ENCODE data around the gene GAB1. TPM values are rescaled to one million over a fixed set of nuclear protein-coding genes. Genes with fewer than 3 reads are reported as not detected.

Gene GAB1
- total and polyA plus RNA-seq, 4 donors = 2.4 to 31.3 (median 6.9) TPM

- Histone ChIP-seq H3K4me1 (ENCODE audit: control insufficient read depth in 4 of 4, insufficient read depth in 4 of 4, low read length in 3 of 4) (peaks cover 2 to 18% (median 9%) of the 10 kb centered on the region in 4 donors), H3K27ac (ENCODE audit: low read depth in 1 of 2, low read length in 2 of 2) (no peak overlapping the region)
- 87% methylated on average over 7 of the region's 7 CpGs for WGBS
These were observed 7.4 kb downstream of the GAB1 start for GRCh38 chr4:143344041-143344440.

DNA sequence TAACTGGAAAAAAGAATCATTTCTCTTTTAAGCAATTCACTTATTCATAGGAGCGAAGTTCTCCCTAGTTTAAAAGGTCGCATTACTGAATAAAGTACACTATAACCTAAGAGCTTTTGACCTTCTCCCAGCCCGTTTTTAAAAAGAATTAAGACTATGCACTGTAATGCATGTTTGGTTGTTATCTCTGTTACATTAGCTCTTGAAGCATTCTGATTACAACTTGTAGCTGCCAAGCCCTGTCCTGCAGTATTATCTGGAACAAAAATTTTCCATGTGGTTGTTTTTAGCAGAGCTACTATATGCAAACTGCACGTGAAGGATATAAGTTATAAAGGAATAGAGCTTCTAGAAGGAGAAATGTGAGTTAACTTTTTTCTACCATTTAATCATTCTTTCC, 8.1 kb downstream of the GAB1 start:
- no peak overlapping the region for H3K27ac ChIP-seq (ENCODE audit: low read depth in 1 of 2, low read length in 2 of 2)
- H3K4me3 ChIP-seq (ENCODE audit: low read depth in 1 of 3, low read length in 3 of 3) = no peak overlapping the region
- H3K9ac ChIP-seq (ENCODE audit: low read depth in 1 of 2, low read length in 2 of 2) = no peak overlapping the region
- H3K4me1 ChIP-seq (ENCODE audit: control insufficient read depth in 4 of 4, insufficient read depth in 4 of 4, low read length in 3 of 4) = peaks cover 2 to 11% (median 4%) of the 10 kb centered on the region in 4 donors
- TF ChIP-seq TAF1 (conservative IDR thresholded peaks at IDR 0.05) (no peak), RXRA (IDR thresholded peaks at IDR 0.05) (peak in 1 of 2 donors; percentile 21), RAD21 (IDR thresholded peaks at IDR 0.05) (peak in 1 of 2 donors; percentile 5), NR2F2 (IDR thresholded peaks at IDR 0.05) (peak; percentile 75), HNF4A (conservative IDR thresholded peaks at IDR 0.05) (no peak)
- H3K9me3 ChIP-seq (ENCODE audit: control insufficient read depth in 4 of 4, low read length in 3 of 4) = no peaks in the 10 kb centered on the region
- 69% methylated on average over 4 of the region's 4 CpGs for WGBS
- no peak for DNase-seq (ENCODE audit: low spot score)
- H3K27me3 ChIP-seq (ENCODE audit: control insufficient read depth in 4 of 4, insufficient read depth in 4 of 4, low read length in 3 of 4) = no peaks in the 10 kb centered on the region
- no peaks in the 10 kb centered on the region for H3K36me3 ChIP-seq (ENCODE audit: control insufficient read depth in 4 of 4, insufficient read depth in 3 of 4, low read depth in 1 of 4, low read length in 3 of 4)

More at GRCh38 chr4:143344041-143344440, 7.4 kb downstream of the GAB1 start:
- no peaks in the 10 kb centered on the region for H3K36me3 ChIP-seq (ENCODE audit: control insufficient read depth in 4 of 4, insufficient read depth in 3 of 4, low read depth in 1 of 4, low read length in 3 of 4)
- H3K9me3 ChIP-seq (ENCODE audit: control insufficient read depth in 4 of 4, low read length in 3 of 4) = no peaks in the 10 kb centered on the region
- no peak overlapping the region for H3K9ac ChIP-seq (ENCODE audit: low read depth in 1 of 2, low read length in 2 of 2)
- TF ChIP-seq RXRA (IDR thresholded peaks at IDR 0.05) = no peak
- TF ChIP-seq MAX (IDR thresholded peaks at IDR 0.05) = no peak
- no peak for TF ChIP-seq NR2F2 (IDR thresholded peaks at IDR 0.05)
- no peak for TF ChIP-seq GABPA (IDR thresholded peaks at IDR 0.05 in 1 of 2, conservative IDR thresholded peaks at IDR 0.05 in 1 of 2)
- no peak for TF ChIP-seq TAF1 (conservative IDR thresholded peaks at IDR 0.05)
- TF ChIP-seq CTCF (IDR thresholded peaks at IDR 0.05; ENCODE audit: low read depth, low read length, missing input control) = no peak
- TF ChIP-seq HNF4A (conservative IDR thresholded peaks at IDR 0.05) = no peak
- no peak for TF ChIP-seq HNF4G (IDR thresholded peaks at IDR 0.05)
- TF ChIP-seq RAD21 (IDR thresholded peaks at IDR 0.05) = no peak
- TF ChIP-seq, protein P1, sequence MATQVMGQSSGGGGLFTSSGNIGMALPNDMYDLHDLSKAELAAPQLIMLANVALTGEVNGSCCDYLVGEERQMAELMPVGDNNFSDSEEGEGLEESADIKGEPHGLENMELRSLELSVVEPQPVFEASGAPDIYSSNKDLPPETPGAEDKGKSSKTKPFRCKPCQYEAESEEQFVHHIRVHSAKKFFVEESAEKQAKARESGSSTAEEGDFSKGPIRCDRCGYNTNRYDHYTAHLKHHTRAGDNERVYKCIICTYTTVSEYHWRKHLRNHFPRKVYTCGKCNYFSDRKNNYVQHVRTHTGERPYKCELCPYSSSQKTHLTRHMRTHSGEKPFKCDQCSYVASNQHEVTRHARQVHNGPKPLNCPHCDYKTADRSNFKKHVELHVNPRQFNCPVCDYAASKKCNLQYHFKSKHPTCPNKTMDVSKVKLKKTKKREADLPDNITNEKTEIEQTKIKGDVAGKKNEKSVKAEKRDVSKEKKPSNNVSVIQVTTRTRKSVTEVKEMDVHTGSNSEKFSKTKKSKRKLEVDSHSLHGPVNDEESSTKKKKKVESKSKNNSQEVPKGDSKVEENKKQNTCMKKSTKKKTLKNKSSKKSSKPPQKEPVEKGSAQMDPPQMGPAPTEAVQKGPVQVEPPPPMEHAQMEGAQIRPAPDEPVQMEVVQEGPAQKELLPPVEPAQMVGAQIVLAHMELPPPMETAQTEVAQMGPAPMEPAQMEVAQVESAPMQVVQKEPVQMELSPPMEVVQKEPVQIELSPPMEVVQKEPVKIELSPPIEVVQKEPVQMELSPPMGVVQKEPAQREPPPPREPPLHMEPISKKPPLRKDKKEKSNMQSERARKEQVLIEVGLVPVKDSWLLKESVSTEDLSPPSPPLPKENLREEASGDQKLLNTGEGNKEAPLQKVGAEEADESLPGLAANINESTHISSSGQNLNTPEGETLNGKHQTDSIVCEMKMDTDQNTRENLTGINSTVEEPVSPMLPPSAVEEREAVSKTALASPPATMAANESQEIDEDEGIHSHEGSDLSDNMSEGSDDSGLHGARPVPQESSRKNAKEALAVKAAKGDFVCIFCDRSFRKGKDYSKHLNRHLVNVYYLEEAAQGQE (IDR thresholded peaks at IDR 0.05) = no peak
- no peak for TF ChIP-seq EGR1 (IDR thresholded peaks at IDR 0.05; ENCODE audit: low read depth in 2 of 2)
- no peak for TF ChIP-seq ATF3 (IDR thresholded peaks at IDR 0.05)
- no peak for TF ChIP-seq YY1 (IDR thresholded peaks at IDR 0.05)
- H3K27me3 ChIP-seq (ENCODE audit: control insufficient read depth in 4 of 4, insufficient read depth in 4 of 4, low read length in 3 of 4) = no peaks in the 10 kb centered on the region
- no peak for DNase-seq (ENCODE audit: low spot score)
- no peak overlapping the region for H3K4me3 ChIP-seq (ENCODE audit: low read depth in 1 of 3, low read length in 3 of 3)

Data from liver (tissue), 9 donors.